Nephron (organoid): ENCODE results near the gene TTC6.

ENCODE experiments used
- H3K27ac Mint-ChIP-seq, 3 experiments: 2 replicates each; pipeline ENCODE4 v1.8.0; 2020; ENCODE audit warnings: mixed read lengths in 3 of 3, mild to moderate bottlenecking in 2 of 3, moderate library complexity in 1 of 3
- H3K27me3 Mint-ChIP-seq: 2 replicates; pipeline ENCODE4 v1.8.0; 2021; ENCODE audit warnings: low read depth, mild to moderate bottlenecking, moderate library complexity, mixed read lengths
- H3K36me3 Mint-ChIP-seq: 2 replicates; pipeline ENCODE4 v1.8.0; 2020; ENCODE audit warnings: low read depth, mixed read lengths
- H3K4me1 Mint-ChIP-seq: 2 replicates; pipeline ENCODE4 v1.8.0; 2020; ENCODE audit warnings: mixed read lengths
- H3K4me3 Mint-ChIP-seq, 3 experiments: 2 replicates each; pipeline ENCODE4 v1.8.0; 2020; ENCODE audit warnings: mild to moderate bottlenecking in 3 of 3, mixed read lengths in 3 of 3, moderate library complexity in 2 of 3
- H3K9me3 Mint-ChIP-seq: 2 replicates; pipeline ENCODE4 v1.8.0; 2020; ENCODE audit warnings: mixed read lengths
- TF ChIP-seq, protein P1 (sequence below), 3 experiments: fragments of 200-600 bp; sonication (generic); IDR thresholded peaks; one replicate each; pipeline ENCODE4 v1.5.0; 2021; ENCODE audit warnings: antibody characterized with exemption in 3 of 3; ENCODE audit not compliant: unreplicated experiment in 3 of 3

The TTC6 gene

DNA sequence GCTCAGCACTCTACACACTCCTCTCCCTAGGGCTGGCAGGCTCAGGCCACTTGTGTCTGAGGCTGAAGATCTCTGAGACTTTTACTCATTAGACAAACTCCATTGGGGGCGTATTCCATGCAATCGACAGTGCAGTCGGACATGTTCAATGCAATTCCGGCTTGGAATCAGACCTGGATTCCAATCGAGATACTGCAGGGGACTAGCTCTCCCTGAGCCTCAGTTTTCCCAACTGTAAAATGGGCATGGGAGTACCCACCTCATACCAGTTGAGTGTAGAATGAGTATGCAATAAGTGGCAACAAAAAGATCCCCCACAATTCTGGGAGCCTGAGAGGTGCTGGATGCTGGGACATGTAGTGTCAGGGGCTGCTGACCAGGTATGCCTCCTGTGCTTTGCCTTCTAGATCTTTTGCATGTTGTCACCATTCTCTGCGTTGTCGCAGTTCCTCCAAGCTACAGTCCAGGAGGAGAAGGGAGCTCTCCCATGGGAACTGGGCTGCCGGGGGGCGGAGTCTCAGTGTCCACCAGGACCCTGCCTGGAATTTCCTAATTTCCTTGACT, 8.3 kb downstream of the TTC6 start:
- Mint-ChIP-seq H3K4me1 (peaks cover 15% of the 10 kb centered on the region), H3K27ac (no peak overlapping the region), H3K27me3 (peaks cover 95% of the 10 kb centered on the region), H3K9me3 (no peaks in the 10 kb centered on the region), H3K4me3 (no peak overlapping the region), H3K36me3 (no peaks in the 10 kb centered on the region)
- TF ChIP-seq, protein P1, sequence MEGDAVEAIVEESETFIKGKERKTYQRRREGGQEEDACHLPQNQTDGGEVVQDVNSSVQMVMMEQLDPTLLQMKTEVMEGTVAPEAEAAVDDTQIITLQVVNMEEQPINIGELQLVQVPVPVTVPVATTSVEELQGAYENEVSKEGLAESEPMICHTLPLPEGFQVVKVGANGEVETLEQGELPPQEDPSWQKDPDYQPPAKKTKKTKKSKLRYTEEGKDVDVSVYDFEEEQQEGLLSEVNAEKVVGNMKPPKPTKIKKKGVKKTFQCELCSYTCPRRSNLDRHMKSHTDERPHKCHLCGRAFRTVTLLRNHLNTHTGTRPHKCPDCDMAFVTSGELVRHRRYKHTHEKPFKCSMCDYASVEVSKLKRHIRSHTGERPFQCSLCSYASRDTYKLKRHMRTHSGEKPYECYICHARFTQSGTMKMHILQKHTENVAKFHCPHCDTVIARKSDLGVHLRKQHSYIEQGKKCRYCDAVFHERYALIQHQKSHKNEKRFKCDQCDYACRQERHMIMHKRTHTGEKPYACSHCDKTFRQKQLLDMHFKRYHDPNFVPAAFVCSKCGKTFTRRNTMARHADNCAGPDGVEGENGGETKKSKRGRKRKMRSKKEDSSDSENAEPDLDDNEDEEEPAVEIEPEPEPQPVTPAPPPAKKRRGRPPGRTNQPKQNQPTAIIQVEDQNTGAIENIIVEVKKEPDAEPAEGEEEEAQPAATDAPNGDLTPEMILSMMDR (IDR thresholded peaks at IDR 0.05; ENCODE audit: unreplicated experiment in 3 of 3): no peak

DNA sequence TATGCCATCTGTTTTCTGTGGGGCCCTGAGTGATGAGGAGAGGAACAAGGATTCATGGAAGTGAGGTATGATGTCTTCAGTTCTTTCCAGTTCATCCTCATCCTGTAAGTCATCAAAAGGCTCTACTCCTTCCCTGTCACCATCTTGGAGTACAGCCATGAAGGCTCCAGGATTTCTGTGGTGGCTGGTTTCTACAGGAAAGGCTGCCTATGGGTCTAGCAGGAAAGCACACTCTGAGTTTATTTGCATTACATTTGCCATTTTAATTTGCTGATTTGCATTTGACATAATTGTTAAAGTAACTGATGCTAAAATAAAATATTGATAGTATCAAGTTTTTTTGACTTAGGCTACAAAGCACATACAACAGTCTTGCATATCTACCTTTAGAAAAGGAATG, 11.2 kb downstream of the TTC6 start:
- Mint-ChIP-seq H3K9me3 (peaks cover 14% of the 10 kb centered on the region), H3K36me3 (no peaks in the 10 kb centered on the region), H3K27me3 (peaks cover 65% of the 10 kb centered on the region), H3K4me1 (no peaks in the 10 kb centered on the region), H3K4me3 (no peak overlapping the region), H3K27ac (no peak overlapping the region)
- TF ChIP-seq, protein P1 (IDR thresholded peaks at IDR 0.05; ENCODE audit: unreplicated experiment in 3 of 3): no peak

DNA sequence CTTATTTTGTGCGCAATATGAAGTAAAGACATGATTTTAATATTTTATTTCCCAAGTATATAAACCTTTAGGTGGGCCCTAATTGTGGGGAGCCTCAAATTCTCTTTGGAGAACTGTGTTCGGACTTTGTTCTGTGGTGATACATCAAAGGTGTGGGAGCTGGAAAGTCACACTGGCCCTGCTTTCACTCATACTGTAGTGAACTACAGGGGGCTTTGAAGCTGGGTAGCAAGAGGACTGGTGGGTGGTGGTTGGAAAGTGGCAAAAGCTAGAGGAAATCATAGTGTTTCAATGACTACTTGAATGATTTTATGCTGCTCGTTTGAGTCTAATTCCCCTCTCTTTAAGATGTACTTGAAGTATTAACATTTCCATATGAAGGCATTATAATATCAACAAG, 13.2 kb downstream of the TTC6 start:
- no peaks in the 10 kb centered on the region for H3K36me3 Mint-ChIP-seq
- peaks cover 26% of the 10 kb centered on the region for H3K9me3 Mint-ChIP-seq
- peaks cover 46% of the 10 kb centered on the region for H3K27me3 Mint-ChIP-seq
- no peak overlapping the region for H3K27ac Mint-ChIP-seq
- no peak overlapping the region for H3K4me3 Mint-ChIP-seq
- no peaks in the 10 kb centered on the region for H3K4me1 Mint-ChIP-seq
- TF ChIP-seq, protein P1 (IDR thresholded peaks at IDR 0.05; ENCODE audit: unreplicated experiment in 3 of 3): no peak

DNA sequence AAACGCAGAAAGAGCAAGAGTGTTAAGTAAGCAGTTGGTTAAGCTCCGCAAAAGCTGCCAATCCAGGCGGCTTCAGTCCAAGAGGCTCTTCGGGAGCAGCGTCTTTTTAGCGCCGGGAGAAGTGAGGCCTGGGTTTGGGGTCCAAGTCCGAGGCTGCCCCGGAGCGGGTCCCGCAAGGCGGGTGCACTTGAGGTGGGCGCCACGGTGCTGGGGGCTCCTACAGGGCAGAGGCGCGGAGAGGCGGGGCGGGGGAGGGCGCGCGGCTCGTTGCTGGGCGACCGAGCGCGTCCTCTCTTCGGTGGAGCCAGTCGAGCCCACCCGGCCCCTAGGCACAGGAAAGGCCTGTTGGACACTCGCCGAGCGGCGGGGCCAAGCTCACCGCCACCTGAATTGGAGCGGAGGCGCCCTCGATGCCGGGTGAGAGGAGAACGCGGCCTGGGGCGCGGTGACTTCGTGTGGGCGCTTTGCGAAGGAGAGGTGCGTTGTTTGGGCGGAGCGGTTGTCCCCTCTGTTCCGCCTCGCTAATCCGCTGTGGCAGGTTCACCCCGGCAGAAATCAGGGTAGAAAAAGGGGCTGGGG, 15.6 kb downstream of the TTC6 start:
- no peaks in the 10 kb centered on the region for H3K4me1 Mint-ChIP-seq
- no peaks in the 10 kb centered on the region for H3K36me3 Mint-ChIP-seq
- peaks cover 43% of the 10 kb centered on the region for H3K9me3 Mint-ChIP-seq
- no peak overlapping the region for H3K27ac Mint-ChIP-seq
- peaks cover 22% of the 10 kb centered on the region for H3K27me3 Mint-ChIP-seq
- H3K4me3 Mint-ChIP-seq: no peak overlapping the region
- TF ChIP-seq, protein P1 (IDR thresholded peaks at IDR 0.05; ENCODE audit: unreplicated experiment in 3 of 3): no peak

DNA sequence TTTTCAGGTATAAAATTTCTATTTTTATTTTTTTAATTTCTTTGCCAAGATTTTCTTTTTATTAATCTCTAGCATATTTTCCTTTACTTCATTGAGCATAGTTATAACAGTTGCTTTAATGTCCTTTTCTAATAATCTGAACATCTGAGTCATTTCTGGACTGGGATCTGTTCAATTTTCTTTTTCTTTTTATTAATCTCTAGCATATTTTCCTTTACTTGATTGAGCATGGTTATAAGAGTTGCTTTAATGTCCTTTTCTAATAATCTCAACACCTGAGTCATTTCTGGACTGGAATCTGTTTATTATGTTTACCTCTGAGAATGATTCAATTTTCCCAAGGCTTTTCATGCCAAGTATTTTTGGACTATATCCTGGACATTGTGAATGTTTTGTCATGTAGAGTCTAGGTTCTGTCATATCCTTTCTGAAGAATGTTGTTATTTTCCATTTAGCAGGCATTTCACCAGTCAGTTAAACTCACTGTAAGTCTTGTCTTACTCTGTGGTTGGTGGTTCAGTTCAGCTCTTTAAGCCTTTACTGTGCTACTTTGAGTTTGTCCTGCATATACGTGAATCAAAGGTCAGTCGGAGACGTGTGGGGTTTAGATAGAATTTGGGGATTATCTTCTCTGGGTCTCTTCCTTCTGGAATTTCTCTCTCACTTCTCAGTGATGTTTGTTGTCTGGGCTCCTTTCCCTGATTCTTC, 20.3 kb downstream of the TTC6 start:
- no peak overlapping the region for H3K4me3 Mint-ChIP-seq
- no peaks in the 10 kb centered on the region for H3K36me3 Mint-ChIP-seq
- peaks cover 43% of the 10 kb centered on the region for H3K9me3 Mint-ChIP-seq
- no peak overlapping the region for H3K27ac Mint-ChIP-seq
- TF ChIP-seq, protein P1 (IDR thresholded peaks at IDR 0.05; ENCODE audit: unreplicated experiment in 3 of 3): no peak
- no peaks in the 10 kb centered on the region for H3K4me1 Mint-ChIP-seq
- peaks cover 12% of the 10 kb centered on the region for H3K27me3 Mint-ChIP-seq
